ENCODE data around the gene TMEM250.

GRCh38 chr9:136129176-136129575 is 10.5 kb upstream of the TMEM250 start:
- TF ChIP-seq CTCF (IDR thresholded peaks at IDR 0.05) (no peak), EP300 (IDR thresholded peaks at IDR 0.05) (no peak), POLR2A (IDR thresholded peaks at IDR 0.05) (no peak)

Data from gastroesophageal sphincter (tissue), 3 donors.